Umbilical cord (tissue), 2 donors: ENCODE measurements around the gene SLC5A4. TPM values are rescaled to one million over a fixed set of nuclear protein-coding genes. Genes with fewer than 3 reads are reported as not detected.

ENCODE experiments used
- DNase-seq: peaks from one replicate; pipeline ENCODE4 v3.0.0-alpha.2; 2015; ENCODE audit warnings: low spot score
- total RNA-seq: library from RNA; depleted of rRNA; stranded (reverse); fragments of >200 nt; gene quantifications from one replicate; pipeline ENCODE4 v1.2.3, GENCODE V29; 2014; ENCODE audit warnings: low replicate concordance; ENCODE audit not compliant: insufficient read depth

SLC5A4 gene
- total RNA-seq, 1 donor from 2014 or later: not detected

DNA sequence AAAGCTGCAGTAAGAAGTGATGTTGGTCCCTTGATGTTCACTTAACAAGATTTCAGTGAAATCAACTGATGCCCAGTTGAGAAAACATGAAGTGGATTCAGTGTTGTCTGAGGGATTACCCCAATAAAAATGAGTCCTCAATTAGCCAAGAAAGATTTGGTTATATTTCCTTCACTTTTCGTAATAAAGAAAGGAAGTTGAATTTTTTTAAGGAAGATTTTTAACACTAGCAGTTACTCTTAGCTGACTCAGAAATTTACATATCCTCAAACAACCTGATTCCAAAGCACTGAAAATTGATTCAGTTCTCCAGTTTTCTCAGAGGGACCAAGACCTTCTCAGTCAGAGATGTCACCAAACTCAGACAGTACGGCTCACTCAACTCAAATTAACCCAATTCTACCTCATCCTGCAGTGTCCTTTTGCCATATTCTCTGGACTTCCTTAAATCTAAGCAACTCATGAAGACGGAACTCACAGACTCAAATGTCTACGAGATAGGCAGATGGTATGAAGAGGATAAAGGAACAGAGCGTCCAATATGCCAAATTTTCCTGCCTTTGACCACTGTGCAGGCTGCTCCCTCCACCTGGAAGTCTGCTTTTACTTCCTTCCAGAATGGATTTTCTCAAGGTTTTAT is 22.8 kb downstream of the SLC5A4 start:
- DNase-seq: no peak

DNA sequence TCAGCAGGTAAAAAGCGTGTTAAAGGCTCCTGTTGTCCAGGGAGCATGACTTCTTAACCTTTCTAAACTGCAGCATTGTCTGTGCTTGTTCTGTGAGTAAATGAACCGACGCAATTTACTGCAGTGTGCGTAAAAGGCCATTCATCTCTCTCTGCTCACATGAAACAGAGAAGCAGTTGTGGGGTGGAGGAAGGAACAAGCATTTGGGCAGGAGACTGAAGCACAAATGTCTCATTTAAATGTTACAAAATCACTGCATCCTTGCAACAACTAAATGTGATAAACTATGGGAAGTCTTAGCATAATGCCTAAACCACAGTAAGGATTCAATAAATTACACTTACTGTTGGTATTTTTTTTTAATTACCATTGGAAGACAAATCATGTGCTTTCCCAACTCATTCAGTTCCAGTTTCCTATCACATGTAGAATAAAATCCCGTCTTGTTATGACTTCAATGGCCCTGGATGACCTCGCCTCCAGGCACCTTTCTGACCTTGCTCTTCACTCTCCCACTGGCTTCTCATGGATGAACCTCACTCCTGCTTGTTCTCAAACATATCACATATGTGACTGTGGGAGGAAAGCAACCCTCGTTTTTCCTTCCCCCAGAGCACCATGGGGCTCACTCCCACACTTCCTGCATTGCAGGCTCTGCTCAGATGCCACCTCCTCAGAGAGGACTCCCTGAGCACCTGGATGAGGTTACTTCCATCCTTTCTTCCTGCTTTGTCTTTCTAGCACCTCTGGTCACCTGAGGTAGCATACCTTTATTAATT is 28.6 kb downstream of the SLC5A4 start:
- DNase-seq: no peak

DNA sequence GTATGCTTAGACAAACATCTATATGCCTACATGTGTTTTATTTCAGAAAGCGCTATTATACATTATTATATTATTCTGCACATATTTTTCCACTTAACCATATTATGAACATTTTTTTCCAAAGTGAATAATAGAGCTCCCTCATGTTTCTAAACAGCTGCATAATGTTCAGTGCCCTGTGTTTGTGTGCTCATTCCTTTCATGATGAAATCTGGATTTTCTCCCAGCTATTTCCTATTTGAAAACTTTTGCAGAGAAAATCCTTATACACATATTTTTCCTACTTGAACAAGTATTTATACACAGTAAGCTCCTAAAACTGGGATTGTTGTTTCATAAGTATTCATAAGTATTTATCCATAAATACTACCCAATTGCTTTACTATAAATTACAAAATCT is 32.2 kb downstream of the SLC5A4 start:
- peak; percentile 42 for DNase-seq

DNA sequence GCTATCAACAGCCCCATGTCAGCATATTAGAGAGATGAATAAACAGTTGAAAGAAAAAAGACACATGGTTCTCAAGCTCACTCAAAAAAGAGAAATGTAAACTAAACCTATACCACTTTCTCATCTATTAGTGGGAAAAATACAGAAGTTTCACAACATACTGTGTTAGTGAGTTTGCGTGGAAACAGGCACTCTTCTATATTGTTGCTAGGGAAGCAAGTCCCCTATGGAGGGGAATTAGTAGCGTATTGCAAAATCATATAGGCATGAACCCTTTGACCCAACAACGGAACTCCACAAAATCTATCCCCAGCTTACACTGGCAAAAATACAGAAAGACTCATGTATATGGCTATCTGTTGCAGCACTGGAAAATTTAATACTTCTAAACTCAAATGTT is 36.1 kb downstream of the SLC5A4 start:
- DNase-seq: peak; percentile 15

DNA sequence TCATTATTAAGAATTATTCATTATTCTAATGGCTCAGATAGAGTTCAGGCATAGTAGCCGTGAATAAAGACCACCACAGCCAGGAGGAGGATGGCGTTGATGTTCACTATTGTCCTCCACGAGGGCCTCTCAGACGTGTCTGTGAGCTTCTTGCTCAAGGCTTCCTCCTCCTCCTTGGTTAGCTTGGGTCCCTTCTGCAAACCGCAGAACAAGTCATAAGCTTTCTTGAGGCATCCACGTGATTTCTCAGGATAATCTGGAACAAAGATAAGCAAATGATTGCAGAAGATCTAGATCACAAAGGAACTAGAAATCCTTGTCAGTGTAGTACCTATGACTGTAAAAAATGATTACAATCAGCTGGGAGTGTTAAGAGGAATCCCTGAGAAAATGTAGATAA is 36.7 kb downstream of the SLC5A4 start:
- peak; percentile 11 for DNase-seq

DNA sequence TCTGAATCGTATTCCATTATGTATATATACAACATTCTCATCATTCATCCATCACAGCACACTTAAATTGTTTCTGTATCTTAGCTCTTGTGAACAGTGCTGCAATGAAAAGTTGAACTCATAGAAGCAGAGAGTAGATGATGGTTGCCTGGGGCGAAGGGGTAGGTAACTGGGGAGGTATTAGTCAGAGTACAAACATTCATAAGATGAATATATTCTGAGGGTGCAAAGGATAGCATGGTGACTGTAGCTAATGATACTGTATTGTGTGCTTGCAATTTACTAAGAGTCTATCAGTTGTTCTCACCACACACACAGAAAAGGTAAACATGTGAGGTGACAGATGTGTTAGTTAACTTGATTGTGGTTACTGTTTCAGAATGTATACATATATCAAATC is 37.7 kb downstream of the SLC5A4 start:
- DNase-seq: no peak

DNA sequence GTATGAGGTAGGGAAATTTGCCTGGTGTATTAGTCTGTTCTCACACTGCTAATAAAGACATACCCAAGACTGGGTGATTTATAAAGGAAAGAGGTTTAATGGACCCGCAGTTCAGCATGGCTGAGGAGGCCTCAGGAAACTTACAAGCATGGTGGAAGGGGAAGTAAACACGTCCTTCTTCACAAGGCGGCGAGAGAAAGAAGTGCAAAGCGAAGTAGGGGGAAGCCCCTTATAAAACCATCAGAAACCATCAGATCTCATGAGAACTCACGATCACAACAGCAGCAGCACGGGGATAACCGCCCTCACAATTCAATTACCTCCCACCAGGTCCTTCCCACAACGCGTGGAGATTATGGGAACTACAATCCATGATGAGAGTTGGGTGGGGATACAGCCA is 38.2 kb downstream of the SLC5A4 start:
- no peak for DNase-seq

DNA sequence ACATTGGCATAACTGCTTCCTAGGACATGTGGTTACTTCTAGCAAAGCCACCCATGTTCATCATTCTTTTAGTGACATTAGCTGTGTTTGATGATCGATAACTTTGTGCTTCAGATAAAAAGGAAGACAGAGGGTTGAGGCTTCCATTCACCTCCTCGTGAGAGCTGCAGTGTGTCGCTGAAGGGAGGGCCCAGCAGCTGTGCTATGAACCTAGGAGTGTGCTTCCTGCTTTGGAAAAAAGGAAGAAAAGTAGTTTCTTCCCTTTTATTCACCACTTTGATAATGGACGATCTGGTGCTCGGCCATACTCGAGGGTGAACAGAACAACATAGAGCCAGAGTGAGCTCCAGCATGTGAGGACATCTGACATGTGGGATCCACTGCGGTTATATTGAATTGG is 44.1 kb downstream of the SLC5A4 start:
- no peak for DNase-seq

DNA sequence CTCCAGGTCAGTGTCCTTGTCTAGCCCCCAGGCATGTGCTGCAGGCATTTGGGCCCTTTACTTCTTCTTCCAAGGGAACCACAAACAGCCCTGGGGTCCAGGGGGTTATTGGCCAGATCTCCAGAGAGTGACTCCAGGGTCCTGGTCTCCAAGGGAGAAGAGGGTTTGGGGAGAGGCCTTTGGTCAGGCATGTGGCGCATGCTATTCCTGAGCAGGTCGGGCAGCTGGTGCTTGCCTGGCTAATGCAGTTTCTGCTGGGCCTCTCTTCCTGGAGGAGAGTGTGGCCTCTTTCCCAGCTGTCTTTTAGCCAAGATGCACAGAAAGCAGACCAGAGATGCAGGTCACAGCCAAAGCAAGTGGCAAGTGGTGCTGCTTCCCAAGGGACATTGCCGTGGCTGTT is 46.5 kb downstream of the SLC5A4 start:
- no peak for DNase-seq

DNA sequence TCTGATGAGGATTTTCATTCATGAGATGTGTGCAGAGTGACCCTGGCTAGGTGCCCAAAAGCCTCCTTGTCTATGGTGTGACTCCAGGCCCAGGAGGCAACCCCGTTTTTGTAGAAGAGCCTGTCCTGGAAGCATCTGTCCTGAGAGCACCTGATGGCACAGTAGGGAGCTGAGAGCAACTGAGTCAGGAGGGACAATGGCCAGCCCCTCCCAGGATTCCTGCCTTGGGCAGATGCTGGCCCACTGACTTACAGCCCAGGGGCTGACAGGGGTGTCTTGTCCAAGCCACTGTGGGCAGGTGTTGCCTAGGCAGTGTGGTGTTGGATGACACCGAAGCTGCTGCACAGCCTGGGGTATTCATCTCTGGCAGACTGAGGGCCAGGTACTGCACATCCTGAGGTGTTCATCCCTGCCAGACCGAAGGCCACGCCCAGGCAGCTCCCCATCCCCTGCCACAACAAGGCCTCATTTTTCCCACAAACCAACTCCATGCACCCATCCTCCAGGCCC is 47.1 kb downstream of the SLC5A4 start:
- no peak for DNase-seq

DNA sequence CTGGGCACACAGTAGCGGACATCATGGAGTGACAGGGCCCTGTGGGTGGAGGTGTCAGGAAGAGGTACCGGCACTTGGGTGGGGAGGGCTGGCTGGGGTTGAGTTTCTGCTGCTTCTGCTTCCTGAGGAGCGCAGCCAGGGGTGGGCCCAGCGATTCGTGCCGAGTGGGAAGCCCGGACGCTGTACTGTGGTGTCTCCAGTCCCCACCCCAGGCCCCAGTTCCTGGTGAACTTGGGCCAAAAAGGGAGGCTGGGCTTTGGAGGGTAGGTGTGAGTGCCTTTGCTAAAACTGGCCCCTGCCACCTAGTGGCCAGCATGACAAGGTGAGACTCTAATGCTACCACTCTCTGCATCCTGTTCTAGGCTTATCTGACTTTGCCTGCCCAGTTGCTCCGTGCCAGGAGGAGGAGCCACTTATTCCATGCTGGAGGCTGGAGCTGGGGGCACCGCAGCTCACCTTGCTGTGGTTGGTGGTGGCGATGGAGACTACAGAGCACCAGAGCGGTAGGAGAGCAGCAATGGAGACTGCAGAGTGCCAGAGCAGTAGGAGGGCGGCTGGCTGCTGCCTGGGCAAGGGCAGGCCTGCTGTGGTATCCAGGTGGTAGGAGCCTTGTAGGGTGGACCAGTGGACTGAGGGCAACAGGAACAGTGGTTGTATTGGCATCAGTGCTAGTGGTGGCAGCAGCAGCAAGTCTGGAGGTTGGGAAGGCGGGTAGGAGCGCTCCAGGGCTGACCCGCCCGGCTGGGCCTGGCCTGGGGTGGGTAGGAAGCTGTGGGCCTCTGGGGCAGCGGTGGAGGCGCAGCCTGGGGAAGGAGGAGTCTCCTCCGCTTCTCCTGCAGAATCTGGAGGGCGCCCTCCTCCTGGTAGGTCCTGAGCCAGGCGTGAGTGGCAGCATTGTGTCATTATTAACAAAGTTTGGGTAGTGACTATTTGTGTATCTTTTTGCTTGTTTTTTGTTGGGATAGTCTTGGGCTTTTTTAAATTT is 48.1 kb downstream of the SLC5A4 start:
- no peak for DNase-seq

DNA sequence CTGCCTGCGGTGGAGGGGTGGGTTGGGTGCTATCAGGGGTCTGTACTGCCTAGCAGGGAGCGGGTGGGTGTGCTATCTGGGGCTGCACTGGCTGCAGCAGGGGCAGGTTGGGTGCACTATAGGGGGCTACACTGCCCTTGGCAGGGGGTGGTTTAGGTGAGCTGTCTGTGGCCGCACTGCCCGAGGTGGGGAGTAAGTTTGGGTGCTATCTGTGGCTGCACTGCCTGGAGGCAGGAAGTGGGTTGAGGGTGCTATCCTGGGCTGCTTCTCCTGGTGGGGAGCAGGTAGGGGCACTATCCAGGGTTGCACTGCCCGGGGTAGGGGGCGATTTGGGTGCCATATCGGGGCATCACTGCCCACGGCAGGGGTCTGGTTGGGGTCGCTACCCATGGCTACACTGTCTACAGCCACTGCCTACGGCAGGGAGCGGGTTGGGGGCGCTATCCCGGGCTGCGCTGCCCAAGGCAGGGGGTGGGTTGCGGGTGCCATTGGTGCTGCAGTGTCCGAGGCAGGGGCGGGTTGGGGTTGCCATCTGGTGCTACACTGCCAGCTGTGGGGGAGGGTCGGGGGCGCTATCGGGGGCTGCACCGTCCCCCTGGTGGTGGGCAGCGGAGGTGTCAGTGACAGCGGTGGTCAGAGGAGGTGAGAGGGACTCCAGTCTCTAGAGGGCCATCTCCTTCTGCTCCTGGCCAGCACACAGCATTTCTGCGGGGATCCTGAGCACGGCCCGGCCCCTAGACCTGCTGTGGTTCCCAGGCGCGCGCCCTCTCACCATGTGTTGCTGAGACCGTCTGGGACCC is 49.0 kb downstream of the SLC5A4 start:
- no peak for DNase-seq

DNA sequence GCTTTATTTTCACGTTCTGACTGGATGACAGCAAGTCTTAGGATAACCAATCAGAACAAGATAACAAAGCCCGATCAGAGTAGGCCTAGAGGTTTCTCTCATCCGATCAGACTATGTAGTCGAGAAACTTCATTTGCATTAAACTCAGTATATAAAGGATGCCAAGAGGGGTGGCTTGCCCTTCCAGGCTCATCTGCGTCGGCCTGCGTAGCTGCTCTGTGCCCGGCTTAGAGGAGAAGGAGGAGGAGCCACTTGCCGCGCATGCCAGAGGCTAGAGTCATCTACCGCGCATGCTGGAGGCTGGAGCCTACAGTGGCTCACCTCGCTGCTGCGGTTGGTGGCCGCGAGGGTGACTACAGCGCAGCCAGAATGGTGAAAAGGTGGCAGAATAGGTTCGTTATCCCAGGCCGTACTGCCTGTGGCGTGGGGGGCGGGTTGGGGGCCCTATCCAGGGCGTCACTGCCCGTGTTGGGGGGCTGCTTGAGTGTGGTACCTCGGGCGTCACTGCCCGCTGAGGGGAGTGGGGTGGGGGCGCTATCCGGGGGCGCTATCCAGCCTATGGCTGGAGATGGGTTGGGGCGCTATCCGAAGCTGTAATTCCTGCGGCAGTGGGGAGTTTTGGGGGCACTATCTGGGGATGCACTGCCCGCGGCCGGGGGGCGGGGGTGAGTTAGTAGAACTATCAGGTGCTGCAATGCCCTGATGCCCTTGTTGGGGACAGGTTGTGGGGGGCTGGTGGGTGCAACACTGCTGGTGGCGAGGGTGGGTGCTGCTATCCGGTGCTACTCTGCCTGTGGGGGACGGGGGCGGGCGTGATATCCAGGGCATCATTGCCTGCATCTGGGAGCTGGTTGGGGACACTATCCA is 50.1 kb downstream of the SLC5A4 start, which contains the start of gene RFPL2:
Gene RFPL2, minus strand, starts transcription at position 218 of the 867 bp plus-strand sequence. CDS start 2,622 bp downstream, outside the sequence.
- DNase-seq: peak; percentile 37

DNA sequence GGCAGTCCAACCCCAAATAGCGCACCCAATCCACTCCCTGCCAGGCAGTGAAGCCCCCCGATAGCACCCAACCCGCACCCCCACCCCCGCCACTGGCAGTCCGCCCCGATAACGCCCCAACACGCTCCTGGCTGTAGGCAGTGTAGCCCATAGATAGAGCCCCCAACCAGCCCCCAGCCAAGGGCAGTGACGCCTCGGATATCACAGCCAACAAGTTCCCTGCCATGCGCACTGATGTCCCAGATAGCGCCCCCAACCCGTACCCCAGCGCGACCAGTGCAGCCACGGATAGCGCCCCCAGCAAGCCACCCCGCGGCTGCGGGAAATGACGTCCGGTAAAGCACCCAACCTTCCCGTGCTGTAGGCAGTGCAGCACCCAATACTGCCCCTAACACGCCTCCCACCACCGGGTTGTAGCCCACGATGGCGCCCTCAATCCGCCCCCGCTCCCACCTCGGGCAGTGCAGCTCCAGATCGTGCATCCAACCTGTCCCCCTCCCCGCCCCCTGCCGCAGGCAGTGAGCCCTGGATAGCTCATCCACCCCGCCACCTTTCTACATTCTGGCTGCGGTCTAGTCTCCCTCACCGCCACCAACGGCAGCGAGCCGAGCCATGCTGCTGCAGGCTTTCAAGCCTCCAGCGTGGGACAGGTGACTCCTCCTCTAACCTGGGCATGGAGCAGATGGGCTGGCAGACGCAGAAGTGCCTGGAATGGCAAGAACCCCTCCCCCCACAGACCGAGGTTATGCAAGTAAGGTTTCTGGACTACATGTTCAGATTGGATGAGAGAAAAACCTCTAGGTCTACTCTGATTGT is 50.9 kb downstream of the SLC5A4 start:
- DNase-seq: no peak

DNA sequence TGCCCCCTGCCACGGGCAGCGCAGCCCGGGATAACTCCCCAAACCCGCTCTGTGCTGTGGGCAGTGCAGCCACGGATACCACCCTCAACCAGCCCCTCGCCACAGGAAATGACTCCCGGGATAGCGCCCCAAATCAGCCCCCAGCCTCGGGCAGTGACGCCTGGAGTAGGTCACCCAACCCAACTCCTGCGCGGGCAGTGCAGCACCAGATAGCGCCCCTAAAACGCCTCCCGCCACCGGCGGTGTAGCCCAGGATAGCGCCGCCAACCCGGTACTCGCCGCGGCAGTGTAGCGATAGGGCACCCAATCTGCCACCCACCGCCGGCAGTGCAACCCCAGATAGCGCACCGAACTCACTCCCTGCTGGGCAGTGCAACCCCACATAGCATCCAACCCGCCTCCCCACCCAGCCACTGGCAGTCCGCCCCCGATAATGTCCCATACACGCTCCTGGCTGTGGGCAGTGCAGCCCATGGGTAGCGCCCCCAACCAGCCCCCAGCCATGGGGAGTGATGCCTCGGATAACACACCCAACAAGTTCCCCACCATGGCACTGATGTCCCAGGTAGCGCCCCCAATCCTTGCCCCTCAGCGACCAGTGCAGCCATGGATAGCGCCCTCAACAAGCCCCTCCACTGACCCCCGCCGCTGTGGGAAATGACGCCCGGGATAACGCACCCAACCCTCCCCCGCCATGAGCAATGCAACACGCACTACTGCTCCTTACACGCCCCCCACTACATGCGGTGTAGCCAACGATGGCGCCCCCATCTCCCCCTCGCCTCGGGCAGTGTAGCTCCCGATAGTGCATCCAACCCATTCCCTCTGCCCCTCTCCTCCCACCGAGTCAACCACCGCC is 51.7 kb downstream of the SLC5A4 start:
- no peak for DNase-seq

DNA sequence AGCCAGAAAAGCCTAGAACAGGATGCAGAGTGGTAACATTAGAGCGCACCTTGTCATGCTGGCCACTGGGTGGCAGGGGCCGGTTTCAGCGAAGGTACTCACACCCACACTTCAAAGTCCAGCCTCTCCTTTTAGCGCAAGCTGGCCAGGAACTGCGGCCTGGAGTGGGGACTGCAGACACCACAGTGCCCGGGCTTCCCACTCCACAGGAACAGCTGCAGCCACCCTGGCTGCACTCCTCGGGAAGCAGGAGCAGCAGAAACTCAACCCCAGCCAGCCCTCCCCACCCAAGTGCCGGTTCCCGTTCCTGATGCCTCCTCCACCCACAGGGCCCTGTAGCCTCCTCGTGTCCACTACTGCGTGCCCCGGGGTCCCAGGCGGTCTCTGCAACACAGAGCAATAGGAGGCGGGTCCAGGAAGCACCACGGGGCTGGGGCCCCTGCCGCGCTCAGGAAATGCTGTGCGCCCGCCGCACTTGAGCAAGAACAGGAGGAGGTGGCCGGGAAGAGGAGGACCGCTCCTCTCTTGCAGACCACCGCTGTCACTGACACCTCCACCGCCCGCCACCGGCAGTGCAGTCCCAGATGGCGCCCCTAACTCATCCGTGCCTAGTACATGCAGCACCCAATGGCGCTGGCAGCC is 52.5 kb downstream of the SLC5A4 start:
- DNase-seq: peak; percentile 23

DNA sequence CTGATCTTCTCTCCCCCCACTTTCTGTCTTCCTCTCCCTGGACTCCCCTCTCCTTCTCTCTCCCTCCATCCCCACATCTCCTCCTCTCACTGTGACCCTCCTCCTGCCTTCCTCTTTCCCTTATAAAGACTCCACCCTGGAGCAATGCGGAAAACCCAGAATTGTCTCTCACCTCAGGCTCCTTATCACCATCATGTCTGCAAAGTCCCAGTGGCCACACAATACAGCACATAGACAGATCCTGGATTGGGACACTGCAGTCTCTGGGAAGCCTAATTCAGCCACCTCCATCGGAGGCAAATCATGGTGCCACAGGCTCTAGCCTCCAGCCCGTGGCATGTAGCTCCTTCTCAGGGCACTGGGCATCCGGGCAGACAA is 53.0 kb downstream of the SLC5A4 start:
- no peak for DNase-seq

DNA sequence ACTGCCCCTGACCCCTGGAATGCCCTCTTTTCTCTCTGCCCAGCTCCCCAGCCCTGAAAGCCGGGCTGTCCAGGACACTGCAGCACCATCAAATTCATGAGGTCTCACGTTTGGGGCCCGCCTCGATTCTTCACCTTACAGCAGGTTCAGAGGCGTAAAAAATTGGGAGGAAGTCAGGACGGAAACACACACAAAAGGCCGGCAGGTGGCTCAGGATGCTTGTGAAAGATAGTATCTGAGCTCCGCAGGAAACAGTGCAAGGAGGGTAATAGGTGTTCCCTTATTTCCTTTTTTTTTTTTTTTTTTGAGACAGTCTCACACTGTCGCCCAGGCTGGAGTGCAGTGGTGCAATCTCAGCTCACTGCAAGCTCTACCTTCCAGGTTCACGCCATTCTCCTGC is 54.4 kb downstream of the SLC5A4 start:
- DNase-seq: no peak
